ENCODE results near the gene RASAL1.

The RASAL1 gene

DNA sequence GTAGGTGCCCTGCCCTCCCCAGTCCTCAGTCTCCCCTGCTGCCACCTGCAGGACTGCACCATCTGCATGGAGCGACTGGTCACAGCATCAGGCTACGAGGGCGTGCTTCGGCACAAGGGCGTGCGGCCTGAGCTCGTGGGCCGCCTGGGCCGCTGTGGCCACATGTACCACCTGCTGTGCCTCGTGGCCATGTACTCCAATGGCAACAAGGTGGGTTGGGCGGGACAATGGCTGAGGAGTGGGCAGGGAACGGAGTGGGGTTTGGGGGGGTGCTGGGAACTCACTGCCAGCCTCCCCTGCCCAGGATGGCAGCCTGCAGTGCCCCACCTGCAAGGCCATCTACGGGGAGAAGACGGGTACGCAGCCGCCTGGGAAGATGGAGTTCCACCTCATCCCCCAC is 40.8 kb downstream of the RASAL1 start:
- DNase-seq = no peak

GRCh38 chr12:113093409-113094101 is 42.0 kb downstream of the RASAL1 start:
- no peak for DNase-seq

GRCh38 chr12:113092607-113093408 is 42.8 kb downstream of the RASAL1 start:
- DNase-seq = no peak

DNA sequence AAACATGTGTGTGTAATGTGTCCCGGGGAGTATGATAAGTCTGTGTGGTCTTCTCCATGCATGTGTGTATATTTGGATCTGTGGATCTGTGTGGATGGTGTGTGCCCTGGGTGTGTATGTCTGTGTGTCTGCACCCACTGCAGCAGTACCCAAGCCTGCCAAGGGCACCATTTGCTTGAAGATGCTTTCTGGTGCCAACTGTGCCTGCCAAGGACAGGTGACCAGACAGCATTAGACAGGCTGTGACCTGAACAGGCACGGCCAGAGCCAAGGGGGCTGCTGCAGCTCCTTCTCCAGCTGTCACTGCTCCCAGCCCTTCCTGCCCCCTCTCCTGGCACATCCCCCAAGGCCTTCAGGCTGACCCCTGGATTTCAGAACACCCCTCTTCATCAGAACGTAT is 44.1 kb downstream of the RASAL1 start:
- no peak for DNase-seq

- DNase-seq = no peak
Measured at GRCh38 chr12:113090740-113091139, 44.8 kb downstream of the RASAL1 start.

GRCh38 chr12:113089839-113090238 is 45.7 kb downstream of the RASAL1 start:
- no peak for DNase-seq

DNA sequence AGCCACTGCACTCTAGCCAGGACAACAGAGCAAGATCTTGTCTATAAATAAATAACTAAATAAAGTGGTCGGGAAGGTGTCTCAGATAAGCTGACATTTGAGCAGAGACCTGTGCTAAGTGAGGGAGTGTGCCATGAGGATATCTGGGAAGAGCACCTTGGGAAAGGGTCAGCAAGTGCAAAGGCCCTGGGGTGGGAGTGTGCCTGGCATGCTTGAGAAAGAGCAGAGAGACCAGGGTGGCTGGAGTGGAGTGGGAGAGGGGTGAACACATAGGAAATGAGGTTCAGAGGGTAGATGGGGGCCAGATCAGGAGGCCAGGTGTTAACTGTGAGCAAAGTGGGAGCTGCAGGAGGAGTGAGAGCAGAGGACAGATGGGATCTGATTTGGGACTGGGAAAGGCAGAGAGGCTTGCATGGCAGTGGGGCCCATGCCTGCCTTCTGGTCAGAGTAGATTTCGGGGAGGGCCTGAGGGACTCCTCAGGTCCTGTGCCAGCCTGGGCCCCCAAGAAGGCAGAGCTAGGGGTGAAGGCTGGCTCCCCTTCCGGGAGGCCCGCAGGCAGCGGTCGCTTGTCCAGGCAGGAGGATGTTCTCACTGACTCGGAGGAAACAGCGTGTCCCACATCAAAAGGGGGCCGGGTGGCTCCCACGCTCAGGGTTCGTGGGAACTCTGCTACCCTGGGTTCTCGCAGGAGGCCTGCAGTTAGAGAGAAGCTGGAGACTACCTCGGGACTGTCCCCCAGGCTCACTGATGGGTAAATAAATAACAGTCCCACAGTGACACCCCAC is 46.4 kb downstream of the RASAL1 start:
- DNase-seq = no peak

DNA sequence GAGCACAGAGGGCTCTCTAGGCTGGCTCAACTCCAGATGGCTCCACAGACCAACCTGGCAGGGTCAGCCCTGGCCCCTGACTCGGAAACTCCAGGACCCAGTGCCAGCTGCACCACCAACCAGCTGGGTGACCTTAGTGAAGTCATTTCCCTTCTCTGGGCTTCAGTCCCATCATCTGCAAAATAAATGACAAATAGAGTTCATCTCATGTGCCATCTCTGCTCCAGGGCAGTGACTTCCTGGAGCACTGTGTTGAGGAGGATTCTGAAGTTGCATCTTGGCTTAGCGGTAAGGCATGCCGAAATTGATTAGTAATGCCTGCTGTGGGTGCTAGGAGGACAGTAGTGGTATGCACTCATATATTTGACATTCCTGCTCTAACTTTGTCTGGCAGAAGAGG is 47.5 kb downstream of the RASAL1 start:
- no peak for DNase-seq

DNA sequence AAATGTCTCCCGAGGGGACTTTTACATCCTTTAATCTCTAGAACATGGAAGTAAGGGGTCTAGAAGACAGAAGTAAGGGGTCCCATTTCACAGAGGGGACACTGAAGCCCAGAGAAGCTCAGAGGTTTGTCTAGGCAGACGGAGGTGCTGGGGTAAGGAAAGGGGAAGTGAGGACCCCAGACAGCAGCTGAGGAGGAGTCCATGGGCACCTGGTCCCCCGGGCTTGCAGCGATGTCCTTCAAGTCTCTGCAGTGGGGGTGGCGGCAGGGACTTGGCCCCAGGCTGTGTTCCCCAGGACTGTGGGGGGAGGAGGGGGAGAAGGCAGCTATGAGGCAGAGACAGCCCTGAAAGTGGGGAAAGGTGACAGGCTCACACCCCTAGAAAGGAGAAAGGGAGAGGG is 48.4 kb downstream of the RASAL1 start:
- DNase-seq = no peak

- no peak for DNase-seq
Measured at GRCh38 chr12:113086249-113087164, 49.1 kb downstream of the RASAL1 start.

- DNase-seq = no peak
Measured at GRCh38 chr12:113083863-113084435, 51.6 kb downstream of the RASAL1 start.

- DNase-seq = no peak
Measured at GRCh38 chr12:113082486-113083148, 52.9 kb downstream of the RASAL1 start.

DNA sequence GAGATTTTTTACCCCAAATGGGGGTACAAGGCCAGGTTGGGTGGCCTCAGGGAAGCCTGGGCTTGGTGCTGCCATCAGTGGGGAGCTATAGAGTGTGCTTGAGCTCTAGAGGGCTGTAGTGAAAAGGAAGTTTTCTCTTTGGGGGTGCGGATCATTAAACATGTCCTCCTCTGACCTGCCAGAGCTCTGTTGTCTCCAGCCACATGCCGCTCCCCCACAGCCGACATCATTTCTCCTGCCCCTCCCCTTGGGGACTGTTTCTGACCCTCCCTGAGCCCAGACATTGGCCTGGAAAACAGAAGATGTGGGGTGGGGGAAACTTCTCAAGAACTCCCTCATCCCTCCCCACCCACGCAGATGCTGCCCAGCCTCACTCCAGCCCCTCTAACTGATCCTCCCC is 53.7 kb downstream of the RASAL1 start:
- DNase-seq = no peak

- no peak for DNase-seq
Measured at GRCh38 chr12:113077859-113078255, 57.7 kb downstream of the RASAL1 start.

DNA sequence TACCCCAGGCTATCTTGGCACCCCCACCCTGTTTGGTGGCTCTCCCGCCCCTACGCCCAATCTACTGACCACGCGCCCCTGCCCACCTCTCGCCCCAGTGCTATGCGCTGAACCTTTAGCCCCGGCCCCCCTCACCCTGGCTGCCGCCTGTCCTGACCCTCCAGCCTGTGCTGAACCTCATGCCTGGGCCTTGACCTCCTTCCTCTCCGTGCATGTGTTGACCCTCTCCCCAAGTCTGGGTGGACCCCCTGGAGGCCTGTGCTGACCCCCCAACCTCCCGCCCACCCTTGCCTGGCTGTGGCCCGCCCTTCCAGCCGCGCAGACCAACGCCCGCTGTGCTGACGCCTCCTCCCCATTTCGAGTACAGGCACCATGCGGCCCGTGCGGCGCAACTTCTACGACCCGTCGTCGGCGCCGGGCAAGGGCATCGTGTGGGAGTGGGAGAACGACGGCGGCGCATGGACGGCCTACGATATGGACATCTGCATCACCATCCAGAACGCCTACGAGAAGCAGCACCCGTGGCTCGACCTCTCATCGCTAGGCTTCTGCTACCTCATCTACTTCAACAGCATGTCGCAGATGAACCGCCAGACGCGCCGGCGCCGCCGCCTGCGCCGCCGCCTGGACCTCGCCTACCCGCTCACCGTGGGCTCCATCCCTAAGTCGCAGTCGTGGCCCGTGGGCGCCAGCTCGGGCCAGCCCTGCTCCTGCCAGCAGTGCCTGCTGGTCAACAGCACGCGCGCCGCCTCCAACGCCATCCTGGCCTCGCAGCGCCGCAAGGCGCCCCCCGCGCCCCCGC is 58.3 kb downstream of the RASAL1 start:
- no peak for DNase-seq

GRCh38 chr12:113075137-113075683 is 60.4 kb downstream of the RASAL1 start:
- no peak for DNase-seq

- DNase-seq = no peak
Measured at GRCh38 chr12:113073586-113073985, 62.0 kb downstream of the RASAL1 start.

GRCh38 chr12:113072136-113072535 is 63.4 kb downstream of the RASAL1 start:
- no peak for DNase-seq

GRCh38 chr12:113071135-113072112 is 64.1 kb downstream of the RASAL1 start:
- no peak for DNase-seq
